WI38 (cell line): ENCODE measurements around the gene BBX.
"Not testable (repeated sequence)": the region's sequence is repeated elsewhere in the genome, so short reads cannot be mapped to it uniquely, and the experiment has no call there.

ENCODE experiments used
- H3K4me3 ChIP-seq: 2 replicates; pipeline ENCODE4 v1.5.1; 2011; ENCODE audit warnings: low read depth, mild to moderate bottlenecking, control low read depth, low read length
- CTCF ChIP-seq: IDR thresholded peaks from 2 replicates; pipeline ENCODE4 v1.5.1; 2012; ENCODE audit warnings: low read depth, mild to moderate bottlenecking, control low read depth, low read length

BBX gene

DNA sequence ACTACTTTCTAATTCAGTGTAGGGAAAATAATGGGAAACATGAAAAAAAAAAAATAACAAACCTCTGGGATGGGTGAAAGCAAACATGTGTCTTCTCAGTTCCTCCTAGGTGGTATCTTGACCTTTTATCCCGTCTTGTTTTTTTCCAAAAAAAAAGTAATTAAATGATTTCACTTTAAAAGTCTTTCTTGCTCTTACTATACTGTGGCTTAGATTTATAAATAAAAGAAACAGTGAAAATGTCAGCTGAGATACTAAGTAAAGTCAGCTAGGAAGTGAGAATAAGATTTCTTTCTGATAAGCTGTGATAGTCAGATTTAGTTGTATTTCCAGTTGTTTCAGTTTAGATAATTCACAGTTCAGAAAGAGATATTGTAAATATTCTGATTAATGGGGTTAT, 37.4 kb downstream of the BBX start:
- no peak for TF ChIP-seq CTCF
- H3K4me3 ChIP-seq: no peak overlapping the region

- TF ChIP-seq CTCF: no peak
- no peak overlapping the region for H3K4me3 ChIP-seq
These were observed 39.2 kb downstream of the BBX start for GRCh38 chr3:107561980-107562379.

GRCh38 chr3:107562969-107563529, 40.3 kb downstream of the BBX start:
- no peak overlapping the region for H3K4me3 ChIP-seq
- TF ChIP-seq CTCF: no peak

GRCh38 chr3:107565244-107565643, 42.5 kb downstream of the BBX start:
- not testable (repeated sequence) for H3K4me3 ChIP-seq

GRCh38 chr3:107571089-107571488, 48.3 kb downstream of the BBX start:
- H3K4me3 ChIP-seq: not testable (repeated sequence)

GRCh38 chr3:107571492-107571891, 48.7 kb downstream of the BBX start:
- not testable (repeated sequence) for H3K4me3 ChIP-seq

- no peak overlapping the region for H3K4me3 ChIP-seq
- TF ChIP-seq CTCF: peak; percentile 36; the same call in 1 of the 2 replicates
These were observed 51.9 kb downstream of the BBX start for GRCh38 chr3:107574650-107575049.

DNA sequence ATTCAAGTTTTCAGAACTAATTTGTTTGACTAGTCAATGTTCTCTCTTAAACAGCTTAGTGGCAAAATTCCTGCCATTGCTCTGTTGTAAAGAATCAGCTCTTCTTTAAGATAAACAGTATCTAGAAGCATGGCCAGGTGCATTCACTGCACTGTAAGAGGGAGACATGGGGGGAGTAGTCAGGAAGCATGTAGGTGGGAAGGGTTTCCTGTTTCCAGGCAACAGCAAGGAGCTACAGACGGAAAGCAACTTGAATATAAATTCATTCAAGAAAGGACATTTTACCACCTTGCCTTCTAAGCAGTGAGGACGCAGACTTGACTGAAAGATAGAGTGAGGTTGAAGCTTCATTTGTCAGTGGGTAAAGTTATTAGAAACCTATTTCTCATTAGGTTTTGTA, 55.3 kb downstream of the BBX start:
- no peak for TF ChIP-seq CTCF
- no peak overlapping the region for H3K4me3 ChIP-seq

GRCh38 chr3:107578523-107578922, 55.8 kb downstream of the BBX start:
- no peak overlapping the region for H3K4me3 ChIP-seq

More at GRCh38 chr3:107578523-107578922, 55.8 kb downstream of the BBX start:
- 0 out of 2 replicates have a peak, but pooled peaks have one; percentile 3 for TF ChIP-seq CTCF
